Omental fat pad (tissue), 4 donors: ENCODE measurements around the gene NAALAD2. TPM values are rescaled to one million over a fixed set of nuclear protein-coding genes. Genes with fewer than 3 reads are reported as not detected.
"Not testable (repeated sequence)": the region's sequence is repeated elsewhere in the genome, so short reads cannot be mapped to it uniquely, and the experiment has no call there.

Source experiments
- ATAC-seq: fragments of 150-250 bp; one replicate; pipeline ENCODE4 v1.9.1; 2016; ENCODE audit warnings: mild to moderate bottlenecking, moderate library complexity; ENCODE audit not compliant: low FRiP score
- DNase-seq: peaks from one replicate; pipeline ENCODE4 v3.0.0-alpha.2; 2019; ENCODE audit warnings: low spot score
- small RNA-seq: library from RNA; depleted of rRNA; stranded (forward); fragments of <200 nt; gene quantifications from one replicate; pipeline ENCODE3, GENCODE V24; 2016
- total RNA-seq, 4 donors: library from RNA; depleted of rRNA; stranded (reverse); fragments of >200 nt; gene quantifications; one replicate each; pipeline ENCODE4 v1.1.0, GENCODE V29; 2016
- TF ChIP-seq, protein P1 (sequence below), 3 donors: fragments of 450-650 bp; IDR thresholded peaks; one replicate each; pipeline ENCODE4 v1.5.1; 2016 to 2017; ENCODE audit warnings: antibody characterized with exemption in 3 of 3, mild to moderate bottlenecking in 3 of 3, moderate library complexity in 2 of 3

NAALAD2 gene
- total RNA-seq, 4 donors from 2014 or later: 1.9 to 10.2 (median 4.9) TPM

DNA sequence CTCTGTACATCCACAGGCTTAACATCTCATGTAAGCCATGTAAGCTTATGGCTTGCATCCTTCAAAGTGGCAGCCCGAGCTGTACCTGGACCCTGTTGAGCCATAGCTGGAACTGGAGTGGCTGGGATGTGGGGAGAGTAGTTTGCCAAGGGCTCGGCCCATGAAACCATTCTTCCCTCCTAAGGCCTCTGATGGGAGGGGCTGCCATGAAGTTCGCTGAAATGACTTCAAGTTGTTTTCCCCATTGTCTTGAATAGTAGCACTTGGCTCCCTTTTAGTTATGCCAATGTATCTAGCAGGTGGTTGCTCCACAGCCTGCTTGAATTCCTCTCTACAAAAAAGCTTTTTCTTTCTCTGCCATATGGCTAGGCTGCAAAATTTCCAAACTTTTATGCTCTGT lies 93.6 kb downstream of the NAALAD2 start:
- TF ChIP-seq, protein P1, sequence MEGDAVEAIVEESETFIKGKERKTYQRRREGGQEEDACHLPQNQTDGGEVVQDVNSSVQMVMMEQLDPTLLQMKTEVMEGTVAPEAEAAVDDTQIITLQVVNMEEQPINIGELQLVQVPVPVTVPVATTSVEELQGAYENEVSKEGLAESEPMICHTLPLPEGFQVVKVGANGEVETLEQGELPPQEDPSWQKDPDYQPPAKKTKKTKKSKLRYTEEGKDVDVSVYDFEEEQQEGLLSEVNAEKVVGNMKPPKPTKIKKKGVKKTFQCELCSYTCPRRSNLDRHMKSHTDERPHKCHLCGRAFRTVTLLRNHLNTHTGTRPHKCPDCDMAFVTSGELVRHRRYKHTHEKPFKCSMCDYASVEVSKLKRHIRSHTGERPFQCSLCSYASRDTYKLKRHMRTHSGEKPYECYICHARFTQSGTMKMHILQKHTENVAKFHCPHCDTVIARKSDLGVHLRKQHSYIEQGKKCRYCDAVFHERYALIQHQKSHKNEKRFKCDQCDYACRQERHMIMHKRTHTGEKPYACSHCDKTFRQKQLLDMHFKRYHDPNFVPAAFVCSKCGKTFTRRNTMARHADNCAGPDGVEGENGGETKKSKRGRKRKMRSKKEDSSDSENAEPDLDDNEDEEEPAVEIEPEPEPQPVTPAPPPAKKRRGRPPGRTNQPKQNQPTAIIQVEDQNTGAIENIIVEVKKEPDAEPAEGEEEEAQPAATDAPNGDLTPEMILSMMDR (IDR thresholded peaks at IDR 0.05): no peak
- ATAC-seq (no peak), DNase-seq (no peak)

DNA sequence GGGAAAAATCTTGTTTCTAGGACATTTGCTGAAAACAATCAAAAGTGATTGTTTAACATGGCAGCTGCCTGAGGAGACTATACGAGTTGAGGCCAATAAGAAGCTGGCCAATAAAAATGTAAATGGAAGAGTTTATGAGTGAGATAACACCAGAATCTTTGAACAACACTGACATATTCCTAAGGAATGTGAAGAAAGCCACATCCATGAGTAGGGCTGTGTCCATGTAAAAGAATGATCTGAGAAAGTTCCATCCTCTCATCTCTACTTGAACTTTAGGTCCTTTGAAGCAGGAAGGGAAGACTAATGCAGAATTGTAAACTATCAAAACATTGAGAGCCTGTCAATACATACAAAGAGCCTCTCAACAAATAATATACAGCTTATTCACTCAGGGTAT lies 95.3 kb downstream of the NAALAD2 start:
- TF ChIP-seq, protein P1 (IDR thresholded peaks at IDR 0.05): no peak
- ATAC-seq (no peak), DNase-seq (no peak)

DNA sequence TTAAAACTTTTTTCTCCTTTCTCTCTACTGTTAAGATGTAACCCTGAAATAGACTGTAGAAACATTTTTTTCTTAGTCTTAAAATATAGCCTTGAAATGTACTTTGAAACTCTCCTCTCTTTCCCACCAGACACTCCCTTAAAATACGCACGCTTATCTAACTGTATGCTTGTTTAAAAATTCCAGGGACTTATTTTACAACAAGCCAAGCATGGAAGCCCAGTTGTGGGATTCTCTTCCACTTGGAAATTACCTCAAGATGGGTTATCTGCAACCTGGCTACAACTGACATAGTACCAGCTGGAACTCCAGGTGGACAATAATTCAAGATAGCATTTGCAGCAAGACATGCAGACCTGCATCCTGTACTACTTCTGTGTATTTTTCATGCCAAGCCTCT lies 100.5 kb downstream of the NAALAD2 start:
- no peak for DNase-seq
- ATAC-seq: no peak
- TF ChIP-seq, protein P1 (IDR thresholded peaks at IDR 0.05): no peak

DNA sequence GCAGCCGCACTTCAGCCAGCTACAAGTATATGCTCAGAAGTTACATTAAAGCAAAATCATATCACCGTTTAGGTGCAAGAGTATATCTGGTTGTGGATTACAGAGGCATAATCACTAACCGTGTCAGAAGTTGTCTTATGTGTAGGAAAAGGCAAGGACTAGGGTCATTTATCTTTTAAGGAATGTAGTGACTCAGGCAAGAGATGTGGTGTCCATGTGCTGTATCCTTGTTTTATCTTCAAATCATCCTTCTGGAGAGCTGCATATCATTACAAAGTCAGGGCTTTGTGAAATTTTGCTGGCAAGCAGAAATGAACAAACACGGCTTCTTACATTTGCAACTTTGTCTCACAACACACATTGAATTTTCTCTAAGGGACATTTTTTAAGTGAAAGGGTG lies 101.1 kb downstream of the NAALAD2 start:
- ATAC-seq (no peak), DNase-seq (no peak)
- TF ChIP-seq, protein P1 (IDR thresholded peaks at IDR 0.05): no peak

DNA sequence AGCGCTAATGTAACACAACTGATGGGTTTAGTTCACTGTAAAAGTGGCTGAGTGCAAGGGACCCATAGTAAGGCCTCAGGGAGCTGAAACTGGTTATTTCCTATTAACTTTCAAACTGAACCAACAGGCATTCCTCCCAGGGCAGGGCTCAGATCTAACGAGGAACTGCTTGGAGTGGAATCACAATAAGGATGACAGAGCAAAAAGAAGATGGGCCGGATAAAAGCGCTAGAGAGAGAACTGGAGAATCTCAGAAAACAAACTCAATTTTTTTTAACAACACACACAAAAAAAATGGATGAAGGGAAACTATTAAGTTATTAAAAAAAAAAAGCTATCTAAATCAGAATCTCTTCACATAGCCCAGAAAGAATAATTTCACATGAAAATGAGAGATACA lies 102.5 kb downstream of the NAALAD2 start:
- ATAC-seq: no peak
- no peak for DNase-seq
- TF ChIP-seq, protein P1 (IDR thresholded peaks at IDR 0.05): no peak

DNA sequence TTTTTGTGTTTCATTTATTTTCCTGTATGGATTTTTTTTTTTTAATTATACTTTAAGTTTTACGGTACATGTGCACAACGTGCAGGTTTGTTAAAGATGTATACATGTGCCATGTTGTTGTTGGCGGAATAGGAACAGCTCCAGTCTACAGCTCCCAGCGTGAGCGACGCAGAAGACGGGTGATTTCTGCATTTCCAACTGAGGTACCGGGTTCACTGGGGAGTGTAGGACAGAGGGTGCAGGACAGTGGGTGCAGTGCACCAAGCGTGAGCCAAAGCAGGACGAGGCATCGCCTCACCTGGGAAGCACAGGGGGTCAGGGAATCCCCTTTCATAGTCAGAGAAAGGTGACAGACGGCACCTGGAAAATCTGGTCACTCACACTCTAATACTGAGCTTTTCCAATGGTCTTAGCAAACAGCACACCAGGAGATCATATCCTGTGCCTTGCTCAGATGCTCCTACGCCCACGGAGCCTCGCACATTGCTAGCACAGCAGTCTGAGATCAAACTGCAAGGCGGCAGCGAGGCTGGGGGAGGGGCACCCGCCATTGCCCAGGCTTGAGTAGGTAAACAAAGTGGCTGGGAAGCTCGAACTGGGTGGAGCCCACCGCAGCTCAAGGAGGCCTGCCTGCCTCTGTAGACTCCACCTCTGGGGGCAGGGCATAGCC lies 105.6 kb downstream of the NAALAD2 start:
- DNase-seq, ATAC-seq: not testable (repeated sequence)

DNA sequence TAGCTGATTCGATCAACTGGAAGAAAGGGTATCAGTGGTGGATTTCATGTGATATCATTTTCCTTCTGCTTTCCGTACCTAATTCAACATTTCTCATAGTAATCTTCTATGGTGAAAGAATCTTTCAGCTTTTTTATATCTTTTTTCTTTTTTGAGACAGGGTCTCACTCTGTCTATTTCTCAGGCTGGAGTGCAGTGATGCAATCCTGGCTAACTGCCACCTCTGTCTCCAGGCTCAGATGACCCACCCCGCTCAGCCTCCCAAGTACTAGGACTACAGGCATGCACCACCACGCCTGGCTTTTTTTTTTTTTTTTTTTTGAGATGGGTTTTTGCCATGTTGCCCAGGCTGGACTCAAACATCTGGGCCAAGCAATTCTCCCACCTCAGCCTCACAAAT lies 107.0 kb downstream of the NAALAD2 start:
- no peak for DNase-seq
- TF ChIP-seq, protein P1 (IDR thresholded peaks at IDR 0.05): no peak
- no peak for ATAC-seq

Small RNAs within 50 kb of the gene (small RNA-seq; reads per million reads assigned to genes)
- gene RF00275: not detected

Other genes starting within 250 kb of the NAALAD2 start
- not detected for gene TRIM49D1, start 212.4 kb upstream of the NAALAD2 start, total RNA-seq
- gene TRIM49D2, start 210.6 kb upstream of the NAALAD2 start, total RNA-seq: not detected
- not detected for gene TRIM64, start 168.6 kb upstream of the NAALAD2 start, total RNA-seq
- not detected for gene TRIM49C, start 103.6 kb upstream of the NAALAD2 start, total RNA-seq
- gene UBTFL1, start 48.7 kb upstream of the NAALAD2 start, total RNA-seq: not detected
- 100 to 1,000 TPM in 1 of 4 donors, 10 to 100 TPM in 3; 56.2 to 147 (median 79.4) TPM for gene CHORDC1, start 88.4 kb downstream of the NAALAD2 start, total RNA-seq